HCT116 (cell line): ENCODE measurements around the gene RELB. TPM values are rescaled to one million over a fixed set of nuclear protein-coding genes. Genes with fewer than 3 reads are reported as not detected.

Experiments used
- total RNA-seq: library from RNA; stranded (reverse); gene quantifications from one replicate; pipeline ENCODE4 v1.2.1, GENCODE V29; 2021; ENCODE audit not compliant: unreplicated experiment

Gene RELB
- total RNA-seq, 1 experiment from 2014 or later: 12.9 TPM

Other genes starting within 250 kb of the RELB start
- 54.3 TPM for gene CBLC, start 223.6 kb upstream of the RELB start, total RNA-seq
- gene BCAM, start 192.4 kb upstream of the RELB start, total RNA-seq: 78.7 TPM
- gene NECTIN2, start 155.2 kb upstream of the RELB start, total RNA-seq: 96.3 TPM
- gene TOMM40, start 110.2 kb upstream of the RELB start, total RNA-seq: 178 TPM
- gene APOE, start 95.7 kb upstream of the RELB start, total RNA-seq: 7.2 TPM
- 5.1 TPM for gene APOC1, start 86.9 kb upstream of the RELB start, total RNA-seq
- not detected for gene APOC4, start 59.2 kb upstream of the RELB start, total RNA-seq
- not detected for gene APOC2, start 55.4 kb upstream of the RELB start, total RNA-seq
- 102 TPM for gene CLPTM1, start 46.1 kb upstream of the RELB start, total RNA-seq
- gene CLASRP, start 37.6 kb downstream of the RELB start, total RNA-seq: 79.9 TPM
- gene ZNF296, start 75.0 kb downstream of the RELB start, total RNA-seq: 9.2 TPM
- gene GEMIN7, start 77.8 kb downstream of the RELB start, total RNA-seq: 35.4 TPM
- 32.7 TPM for gene PPP1R37, start 91.7 kb downstream of the RELB start, total RNA-seq
- gene NKPD1, start 159.5 kb downstream of the RELB start, total RNA-seq: 0.64 TPM
- 26.9 TPM for gene TRAPPC6A, start 176.8 kb downstream of the RELB start, total RNA-seq
- gene BLOC1S3, start 177.3 kb downstream of the RELB start, total RNA-seq: 12.2 TPM
- gene EXOC3L2, start 243.9 kb downstream of the RELB start, total RNA-seq: not detected
- gene MARK4, start 249.8 kb downstream of the RELB start, total RNA-seq: 37.7 TPM